Measurements from ENCODE around the gene ZNF718.

GRCh38 chr4:147233-147632 is 22.9 kb downstream of the ZNF718 start:
- TF ChIP-seq BRD4 (CRISPR knock-in tag; IDR thresholded peaks at IDR 0.05) (no peak), POLR2AphosphoS5 (IDR thresholded peaks at IDR 0.05; ENCODE audit: low read depth, low read length) (no peak), SP5 (CRISPR knock-in tag; IDR thresholded peaks at IDR 0.05; ENCODE audit: borderline replicate concordance, low read depth) (no peak), MAZ (IDR thresholded peaks at IDR 0.05; ENCODE audit: borderline replicate concordance, low read depth, low read length) (no peak), MAZ (CRISPR knock-in tag; IDR thresholded peaks at IDR 0.05; ENCODE audit: low read depth) (no peak), NFE2L1 (CRISPR knock-in tag; IDR thresholded peaks at IDR 0.05; ENCODE audit: borderline replicate concordance) (no peak), ZBTB43 (CRISPR knock-in tag; conservative IDR thresholded peaks at IDR 0.05) (no peak)
